ENCODE measurements around the gene CUL5. TPM values are rescaled to one million over a fixed set of nuclear protein-coding genes. Genes with fewer than 3 reads are reported as not detected.

The CUL5 gene
- polyA plus RNA-seq, 1 donor (not counting 4 experiments of a cell fraction or from before 2014, with no cell fraction given), result 15.1 TPM

- peak overlapping the region; percentile 100 for H2AFZ ChIP-seq (ENCODE audit: control insufficient read depth, low read length)
- H3K79me2 ChIP-seq (ENCODE audit: control insufficient read depth, insufficient read depth, low read length), result peaks cover 59% of the 10 kb centered on the region
- no peaks in the 10 kb centered on the region for H3K9me3 ChIP-seq (ENCODE audit: control insufficient read depth, low read depth, low read length)
- H3K27me3 ChIP-seq (ENCODE audit: control insufficient read depth, extremely low read depth, insufficient read depth, low read length), result no peaks in the 10 kb centered on the region
- dilution Hi-C loops (cut with MboI; ENCODE audit: extremely low pct_ligation_motif_present, low sequenced_read_pairs), result no loop called here
- H3K9ac ChIP-seq (ENCODE audit: control insufficient read depth, extremely low read depth, insufficient read depth, low read length), result peak overlapping the region; percentile 100
- H3K4me1 ChIP-seq (ENCODE audit: control insufficient read depth, extremely low read depth, insufficient read depth, low read length), result peaks cover 10% of the 10 kb centered on the region
- TF ChIP-seq, protein P1, sequence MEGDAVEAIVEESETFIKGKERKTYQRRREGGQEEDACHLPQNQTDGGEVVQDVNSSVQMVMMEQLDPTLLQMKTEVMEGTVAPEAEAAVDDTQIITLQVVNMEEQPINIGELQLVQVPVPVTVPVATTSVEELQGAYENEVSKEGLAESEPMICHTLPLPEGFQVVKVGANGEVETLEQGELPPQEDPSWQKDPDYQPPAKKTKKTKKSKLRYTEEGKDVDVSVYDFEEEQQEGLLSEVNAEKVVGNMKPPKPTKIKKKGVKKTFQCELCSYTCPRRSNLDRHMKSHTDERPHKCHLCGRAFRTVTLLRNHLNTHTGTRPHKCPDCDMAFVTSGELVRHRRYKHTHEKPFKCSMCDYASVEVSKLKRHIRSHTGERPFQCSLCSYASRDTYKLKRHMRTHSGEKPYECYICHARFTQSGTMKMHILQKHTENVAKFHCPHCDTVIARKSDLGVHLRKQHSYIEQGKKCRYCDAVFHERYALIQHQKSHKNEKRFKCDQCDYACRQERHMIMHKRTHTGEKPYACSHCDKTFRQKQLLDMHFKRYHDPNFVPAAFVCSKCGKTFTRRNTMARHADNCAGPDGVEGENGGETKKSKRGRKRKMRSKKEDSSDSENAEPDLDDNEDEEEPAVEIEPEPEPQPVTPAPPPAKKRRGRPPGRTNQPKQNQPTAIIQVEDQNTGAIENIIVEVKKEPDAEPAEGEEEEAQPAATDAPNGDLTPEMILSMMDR (optimal IDR thresholded peaks at IDR 0.05 in 1 of 3, IDR thresholded peaks at IDR 0.05 in 1 of 3, conservative IDR thresholded peaks at IDR 0.05 in 1 of 3; ENCODE audit: extremely low read depth in 1 of 3, insufficient read depth in 2 of 3, low read length in 3 of 3), result no peak
- TF ChIP-seq EZH2 (IDR thresholded peaks at IDR 0.05; ENCODE audit: low read length), result no peak
- no peaks in the 10 kb centered on the region for H3K9me1 ChIP-seq (ENCODE audit: control insufficient read depth, extremely low read depth, insufficient read depth, low read length)
- peak overlapping the region; percentile 68 to 96 (median 85) for H3K4me3 ChIP-seq (ENCODE audit: control insufficient read depth in 2 of 3, extremely low read depth in 1 of 3, insufficient read depth in 2 of 3, low read depth in 1 of 3, low read length in 3 of 3)
- H4K20me1 ChIP-seq (ENCODE audit: control insufficient read depth, extremely low read depth, insufficient read depth, low read length), result no peaks in the 10 kb centered on the region
- H3K4me2 ChIP-seq (ENCODE audit: control insufficient read depth, extremely low read depth, insufficient read depth, low read depth, low read length), result peak overlapping the region; percentile 97
- peak overlapping the region; percentile 97 for H3K27ac ChIP-seq (ENCODE audit: control insufficient read depth, insufficient read depth, low read length)
- peak; percentile 32 for FAIRE-seq
- no peak for DNase-seq (ENCODE audit: low read depth, low spot score)
- H3K36me3 ChIP-seq (ENCODE audit: control insufficient read depth in 2 of 2, extremely low read depth in 1 of 2, insufficient read depth in 2 of 2, low read length in 2 of 2), result no peaks in the 10 kb centered on the region
Measured at GRCh38 chr11:108009497-108010370, 1.0 kb downstream of the CUL5 start.

GRCh38 chr11:108012139-108012725 is 3.5 kb downstream of the CUL5 start:
- H3K36me3 ChIP-seq (ENCODE audit: control insufficient read depth in 2 of 2, extremely low read depth in 1 of 2, insufficient read depth in 2 of 2, low read length in 2 of 2), result no peaks in the 10 kb centered on the region

More at GRCh38 chr11:108012139-108012725, 3.5 kb downstream of the CUL5 start:
- H3K9me1 ChIP-seq (ENCODE audit: control insufficient read depth, extremely low read depth, insufficient read depth, low read length), result no peaks in the 10 kb centered on the region
- H3K9ac ChIP-seq (ENCODE audit: control insufficient read depth, extremely low read depth, insufficient read depth, low read length), result no peak overlapping the region
- peak overlapping the region; percentile 16 for H3K4me2 ChIP-seq (ENCODE audit: control insufficient read depth, extremely low read depth, insufficient read depth, low read depth, low read length)
- no peak overlapping the region for H3K27ac ChIP-seq (ENCODE audit: control insufficient read depth, insufficient read depth, low read length)
- peaks cover 10% of the 10 kb centered on the region for H3K4me1 ChIP-seq (ENCODE audit: control insufficient read depth, extremely low read depth, insufficient read depth, low read length)
- H2AFZ ChIP-seq (ENCODE audit: control insufficient read depth, low read length), result no peak overlapping the region
- H3K9me3 ChIP-seq (ENCODE audit: control insufficient read depth, low read depth, low read length), result no peaks in the 10 kb centered on the region
- H3K27me3 ChIP-seq (ENCODE audit: control insufficient read depth, extremely low read depth, insufficient read depth, low read length), result no peaks in the 10 kb centered on the region
- no peak overlapping the region for H3K4me3 ChIP-seq (ENCODE audit: control insufficient read depth in 2 of 3, extremely low read depth in 1 of 3, insufficient read depth in 2 of 3, low read depth in 1 of 3, low read length in 3 of 3)
- dilution Hi-C loops (cut with MboI; ENCODE audit: extremely low pct_ligation_motif_present, low sequenced_read_pairs), result no loop called here
- TF ChIP-seq, protein P1 (optimal IDR thresholded peaks at IDR 0.05 in 1 of 3, IDR thresholded peaks at IDR 0.05 in 1 of 3, conservative IDR thresholded peaks at IDR 0.05 in 1 of 3; ENCODE audit: extremely low read depth in 1 of 3, insufficient read depth in 2 of 3, low read length in 3 of 3), result no peak
- no peak for TF ChIP-seq EZH2 (IDR thresholded peaks at IDR 0.05; ENCODE audit: low read length)
- DNase-seq (ENCODE audit: low read depth, low spot score) (no peak), FAIRE-seq (no peak)
- no peaks in the 10 kb centered on the region for H4K20me1 ChIP-seq (ENCODE audit: control insufficient read depth, extremely low read depth, insufficient read depth, low read length)
- peaks cover 84% of the 10 kb centered on the region for H3K79me2 ChIP-seq (ENCODE audit: control insufficient read depth, insufficient read depth, low read length)
